HG02981 (cell line): ENCODE results near the gene RTL10.

Source experiments
- ATAC-seq: cut with Tn5 transposase; IDR thresholded peaks from one replicate; pipeline ENCODE4 v1.9.1; 2021; ENCODE audit warnings: mild to moderate bottlenecking, moderate library complexity; ENCODE audit not compliant: unreplicated experiment

RTL10 gene

DNA sequence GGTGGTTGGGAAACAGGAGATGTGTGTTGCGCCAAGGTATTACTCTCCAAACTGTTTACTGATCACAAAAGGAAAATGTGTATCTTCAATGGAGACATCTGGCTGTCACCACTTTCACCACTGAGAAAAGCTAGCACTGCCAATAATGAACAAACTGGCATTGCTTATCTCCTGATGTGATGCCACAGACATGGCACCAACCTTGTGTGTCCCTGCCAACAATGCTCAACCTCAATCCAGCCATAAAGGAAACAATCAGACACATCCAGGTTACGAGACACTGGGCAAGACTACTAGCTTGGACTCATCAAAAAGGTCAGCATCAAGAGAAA is 28.1 kb downstream of the RTL10 start:
- no peak for ATAC-seq

DNA sequence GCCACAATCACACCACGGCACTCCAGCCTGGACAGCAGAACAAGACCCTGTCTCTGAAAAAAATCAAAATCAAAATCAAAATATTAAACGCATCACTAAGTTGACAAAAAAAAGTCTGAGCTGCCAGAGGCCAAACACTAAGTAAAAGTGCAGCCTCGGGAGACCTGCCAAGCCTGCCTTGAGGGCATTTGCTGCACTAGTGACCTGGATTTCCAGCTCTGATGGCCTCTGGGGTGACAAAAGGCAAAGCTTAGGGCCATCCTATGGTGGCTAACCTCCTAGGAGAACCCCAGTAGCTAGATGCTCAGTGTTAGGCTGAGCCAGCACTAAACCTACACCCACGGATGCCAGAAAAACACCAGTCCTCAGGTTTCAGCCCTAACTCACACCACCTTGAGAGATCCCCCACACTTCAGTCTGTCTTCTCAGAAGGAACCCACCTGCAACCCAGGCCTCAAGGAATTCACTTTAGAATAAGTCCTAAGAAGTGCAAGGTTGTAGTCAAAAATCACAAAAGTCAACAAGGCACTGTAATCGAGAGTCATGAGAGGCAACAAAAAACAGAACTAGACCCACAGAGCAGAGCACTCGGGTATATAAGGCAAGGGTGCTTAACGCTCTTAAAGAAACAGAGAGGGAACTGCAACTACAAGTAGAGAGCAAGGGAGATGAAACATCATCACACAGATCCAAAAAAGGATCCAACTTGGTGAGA is 28.6 kb downstream of the RTL10 start:
- ATAC-seq, result no peak

GRCh38 chr22:19824926-19825339 is 29.7 kb downstream of the RTL10 start:
- ATAC-seq, result no peak

GRCh38 chr22:19824212-19824925 is 30.3 kb downstream of the RTL10 start:
- no peak for ATAC-seq

- ATAC-seq, result no peak
Measured at GRCh38 chr22:19823902-19824211, 30.8 kb downstream of the RTL10 start.

DNA sequence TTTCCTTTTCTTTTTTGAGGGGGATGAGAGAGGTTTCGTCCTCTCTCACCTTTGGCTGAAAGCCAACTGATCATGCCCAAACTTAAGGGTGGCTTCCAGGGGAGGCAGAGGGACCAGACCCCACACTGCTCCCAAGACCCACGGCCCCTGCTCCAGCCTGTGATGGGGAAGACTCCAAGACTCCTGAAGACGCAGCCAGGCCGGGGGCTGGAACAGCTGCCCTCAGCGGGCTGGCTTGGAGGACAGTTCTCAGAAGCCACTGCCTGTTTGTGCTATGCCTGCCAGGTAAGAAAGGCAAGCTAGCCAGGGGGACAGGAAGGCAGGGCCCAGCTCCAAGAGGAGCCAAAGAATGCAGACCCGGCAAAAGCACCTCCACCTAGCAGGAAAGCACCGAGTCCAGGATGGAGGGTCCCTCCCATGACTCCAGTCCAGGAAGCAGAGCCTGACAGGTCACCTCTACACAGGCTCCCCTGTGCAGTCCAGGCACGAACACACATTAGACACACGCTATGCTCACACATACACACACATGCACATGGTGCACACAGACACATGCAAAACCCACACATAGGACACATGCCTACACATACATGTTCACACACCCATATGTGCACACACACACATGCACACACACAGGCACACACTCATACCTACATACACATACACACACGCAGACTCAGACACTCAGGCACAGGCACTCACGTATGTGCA is 31.3 kb downstream of the RTL10 start:
- ATAC-seq, result no peak

- no peak for ATAC-seq
Measured at GRCh38 chr22:19822301-19823117, 32.2 kb downstream of the RTL10 start.

- no peak for ATAC-seq
Measured at GRCh38 chr22:19821523-19822300, 33.0 kb downstream of the RTL10 start.

- no peak for ATAC-seq
Measured at GRCh38 chr22:19820880-19821522, 33.7 kb downstream of the RTL10 start.

GRCh38 chr22:19819911-19820879 is 34.5 kb downstream of the RTL10 start:
- no peak for ATAC-seq

DNA sequence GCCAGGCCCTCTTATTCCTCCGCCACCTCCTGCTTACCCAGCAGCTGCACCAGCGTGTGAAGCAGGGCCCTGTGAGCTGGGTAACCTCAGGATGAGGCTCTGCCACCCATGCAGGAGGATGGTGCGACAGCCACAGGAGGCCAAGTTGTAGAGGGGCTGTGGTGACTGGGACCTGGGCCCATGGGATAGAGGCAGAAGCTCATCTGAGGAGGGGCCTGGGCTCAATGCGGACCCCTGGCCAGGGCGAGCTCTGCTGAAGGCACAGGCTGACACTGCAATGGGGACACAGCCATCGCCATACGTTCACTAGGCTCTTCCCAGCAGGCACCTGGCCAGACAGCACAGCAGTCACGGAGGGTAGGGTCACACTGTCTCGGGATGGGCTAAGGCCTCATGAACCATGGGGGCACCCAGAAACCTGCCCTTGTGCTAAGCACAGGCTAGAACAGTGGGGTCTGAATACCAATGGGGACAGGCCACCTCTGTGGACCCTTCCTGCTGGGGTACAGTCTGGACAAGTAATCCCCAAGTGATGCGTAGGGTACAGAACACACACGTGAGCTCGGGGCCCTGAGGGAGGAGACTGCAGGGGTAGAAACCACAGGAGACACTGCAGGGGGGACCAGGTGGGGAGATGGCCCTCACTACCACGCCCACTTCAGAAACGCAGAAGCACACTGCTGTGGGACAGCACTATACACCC is 35.3 kb downstream of the RTL10 start:
- no peak for ATAC-seq

GRCh38 chr22:19818324-19819207 is 36.1 kb downstream of the RTL10 start:
- ATAC-seq, result no peak

- no peak for ATAC-seq
Measured at GRCh38 chr22:19816372-19817119, 38.1 kb downstream of the RTL10 start.

DNA sequence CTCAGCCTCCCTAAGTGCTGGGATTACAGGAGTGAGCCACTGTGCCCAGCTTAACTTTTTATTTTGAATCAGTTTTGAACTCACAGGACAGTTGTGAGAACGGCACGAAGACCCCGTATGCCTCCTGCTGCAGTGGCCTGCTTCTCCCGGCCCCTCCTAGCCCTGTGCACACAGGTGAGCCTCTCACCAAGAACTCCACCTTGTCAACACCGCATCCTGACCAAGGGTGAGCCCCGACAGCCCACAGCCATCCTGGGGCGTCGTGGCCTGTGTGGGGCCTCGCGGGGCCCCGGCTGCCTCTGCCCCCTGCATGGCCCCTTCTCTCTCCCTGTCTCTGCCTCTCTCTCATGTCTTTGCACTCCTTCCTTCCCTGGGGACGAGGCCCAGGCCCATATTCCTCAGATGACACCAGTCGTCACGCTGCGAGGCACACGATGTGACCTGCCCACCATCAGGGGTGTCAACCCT is 38.8 kb downstream of the RTL10 start:
- ATAC-seq, result no peak

- ATAC-seq, result no peak
Measured at GRCh38 chr22:19815093-19815822, 39.4 kb downstream of the RTL10 start.

DNA sequence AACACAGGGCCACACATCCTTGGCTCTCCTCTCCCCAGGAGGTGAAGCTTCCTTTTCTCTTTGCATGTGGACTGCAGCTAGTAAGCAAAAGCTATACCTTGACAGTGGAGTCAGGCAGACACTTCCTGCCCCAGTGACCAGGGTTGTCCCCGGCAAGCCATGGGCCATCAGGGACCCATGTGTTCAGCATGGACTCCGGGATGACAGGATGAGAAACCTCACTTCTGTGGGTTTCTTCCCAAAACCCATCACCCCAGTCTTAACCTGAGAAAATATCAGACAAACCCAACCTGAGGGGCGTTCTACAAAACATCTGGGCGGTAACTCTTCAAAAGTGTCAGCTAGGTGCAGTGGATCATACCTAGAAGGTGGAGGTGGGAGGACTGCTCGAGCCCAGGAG is 40.2 kb downstream of the RTL10 start:
- no peak for ATAC-seq
